ENCODE data around the gene QSOX1.

- TF ChIP-seq EZH2 (IDR thresholded peaks at IDR 0.05; ENCODE audit: borderline replicate concordance) (peak; percentile 70), EZH2phosphoT487 (IDR thresholded peaks at IDR 0.05; ENCODE audit: low read depth, severe bottlenecking, unreplicated experiment) (peak; percentile 77)
Observed at GRCh38 chr1:180231506-180231921, 76.8 kb downstream of the QSOX1 start.

All from hepatocyte (in vitro differentiated cells).